NCI-H446 (cell line): ENCODE data around the gene FOXN1.
"Not testable (repeated sequence)": the region's sequence is repeated elsewhere in the genome, so short reads cannot be mapped to it uniquely, and the experiment has no call there.

Experiments used
- DNase-seq, 2 experiments: peaks; one replicate each; lab custom pipeline; 2025; lab: John Stamatoyannopoulos, UW

FOXN1 gene

GRCh38 chr17:28574526-28574925, 68.4 kb downstream of the FOXN1 start:
- DNase-seq = no peak

DNA sequence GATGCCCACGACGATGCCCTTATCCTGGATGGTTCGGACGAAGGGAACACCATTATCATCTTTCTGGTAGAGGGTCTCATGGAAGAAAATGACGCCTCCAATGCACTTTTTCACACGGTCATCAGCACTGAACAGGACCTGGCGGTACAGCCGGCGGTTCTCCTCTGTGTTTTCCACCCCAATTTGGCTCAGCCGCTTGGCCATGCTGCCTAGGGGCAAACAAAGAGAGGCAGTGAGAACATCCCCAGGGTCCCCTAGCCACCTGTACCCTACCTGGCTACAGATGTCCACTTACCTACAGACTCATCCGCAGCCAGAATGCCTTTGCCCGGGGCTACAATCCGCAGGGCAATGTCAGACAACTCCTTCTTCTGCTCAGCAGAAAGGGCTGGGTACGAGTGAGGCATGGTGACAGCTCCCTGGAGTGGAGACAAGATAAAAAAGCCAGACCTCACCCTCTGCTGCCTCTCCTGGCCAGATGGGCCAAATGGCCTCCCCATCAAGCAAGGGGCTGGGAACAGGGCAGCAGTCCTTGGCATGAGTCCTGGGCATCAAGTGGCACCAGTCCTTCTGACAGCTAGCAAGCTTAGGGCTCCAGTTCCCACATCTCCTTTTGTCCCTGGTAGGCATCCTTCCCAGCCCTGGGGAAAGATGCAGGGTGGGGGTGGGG, 69.1 kb downstream of the FOXN1 start:
- DNase-seq = peak in 1 of 2 experiments; percentile 15

GRCh38 chr17:28576016-28576415, 69.9 kb downstream of the FOXN1 start:
- not testable (repeated sequence) for DNase-seq

GRCh38 chr17:28576758-28577465, 70.8 kb downstream of the FOXN1 start, which contains the start of gene ALDOC:
ALDOC (minus strand) TSS chr17:28576895; CDS start chr17:28575532, 1,363 bp downstream.
- DNase-seq = peak; percentile 51 to 82

GRCh38 chr17:28577466-28577824, 71.3 kb downstream of the FOXN1 start:
- DNase-seq = no peak

DNA sequence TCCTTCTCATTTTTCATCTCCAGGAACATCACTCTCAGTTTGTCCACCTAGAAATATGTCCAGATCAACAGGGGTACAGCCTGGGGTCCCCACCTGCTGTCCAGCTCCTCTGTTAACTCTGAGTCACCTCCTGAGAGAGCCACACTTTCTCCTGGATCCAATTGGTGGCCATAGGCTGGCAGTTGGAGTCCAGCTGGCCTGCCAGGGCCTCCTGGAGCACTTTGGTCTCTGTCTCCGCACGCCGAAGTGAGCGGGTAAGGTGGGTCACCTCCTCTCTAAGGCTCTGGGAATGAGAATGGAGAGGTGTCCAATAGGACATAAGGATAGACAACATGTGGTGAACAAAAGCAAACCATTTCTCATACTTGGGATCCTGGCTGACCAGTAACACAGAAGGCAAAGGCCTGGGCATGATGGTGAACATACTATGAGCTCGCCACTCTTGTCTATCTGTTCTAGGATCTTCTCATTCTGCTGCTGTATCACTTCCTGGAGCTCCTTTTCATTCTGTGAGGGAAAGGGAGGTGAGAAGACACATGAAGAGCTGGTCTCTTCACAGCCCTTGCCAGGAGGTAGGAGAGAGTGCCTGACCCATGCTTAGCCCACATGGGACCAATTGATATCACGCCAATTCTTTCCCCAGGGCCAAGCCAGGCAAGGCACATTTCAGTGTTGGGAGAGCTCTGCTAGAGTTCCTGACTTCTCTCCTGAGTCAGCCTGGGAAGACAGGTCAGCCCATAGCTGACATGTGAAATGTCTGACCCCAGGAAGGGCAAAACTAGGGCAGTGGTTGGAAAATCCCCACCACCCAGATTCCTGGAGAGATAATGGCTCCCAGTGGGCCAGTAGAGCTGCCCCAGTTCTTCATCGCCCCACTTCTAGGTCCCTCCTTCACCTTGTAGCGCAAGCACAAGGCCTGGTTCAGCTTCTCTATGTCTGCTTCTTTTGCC, 72.4 kb downstream of the FOXN1 start:
- DNase-seq = no peak

DNA sequence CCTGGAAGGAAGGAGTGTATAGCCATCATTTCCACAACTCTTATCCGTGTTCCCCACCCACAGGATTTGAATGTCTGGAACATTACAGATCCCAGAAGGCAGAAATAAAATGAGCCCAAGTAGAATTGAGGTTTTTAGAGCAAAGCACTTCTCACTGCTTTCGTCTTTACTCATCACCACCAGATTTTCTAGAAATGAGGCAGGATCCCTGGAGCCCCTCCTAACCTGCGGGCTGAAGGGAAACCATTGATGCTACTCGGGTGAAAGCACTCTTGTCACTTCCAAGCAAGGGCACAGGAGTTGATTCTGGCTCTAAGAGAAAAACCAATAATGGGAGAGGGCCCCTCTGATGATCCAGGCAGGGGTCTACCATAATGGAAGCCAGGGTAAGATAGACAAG, 73.4 kb downstream of the FOXN1 start:
- DNase-seq = no peak

DNA sequence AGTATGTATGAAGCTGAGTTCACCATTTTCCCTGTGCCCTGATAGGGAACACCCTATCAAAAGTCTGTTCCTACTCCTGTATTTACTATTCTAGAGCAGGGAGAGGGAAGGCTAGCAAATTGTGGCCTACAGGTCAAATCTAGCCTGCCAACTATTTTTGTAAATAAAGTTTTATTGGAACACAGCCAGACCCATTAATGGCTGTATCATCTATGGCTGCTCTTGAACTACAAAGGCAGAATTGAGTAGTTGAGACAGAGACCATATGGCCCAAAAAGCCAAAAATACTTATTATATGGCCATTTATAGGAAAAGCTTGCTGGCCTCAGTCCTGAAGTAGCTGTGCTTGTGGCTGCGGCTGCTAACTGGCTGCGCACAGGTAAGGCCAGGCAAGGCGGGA, 74.8 kb downstream of the FOXN1 start:
- DNase-seq = no peak

- no peak for DNase-seq
Measured at GRCh38 chr17:28582513-28582912, 76.4 kb downstream of the FOXN1 start.

DNA sequence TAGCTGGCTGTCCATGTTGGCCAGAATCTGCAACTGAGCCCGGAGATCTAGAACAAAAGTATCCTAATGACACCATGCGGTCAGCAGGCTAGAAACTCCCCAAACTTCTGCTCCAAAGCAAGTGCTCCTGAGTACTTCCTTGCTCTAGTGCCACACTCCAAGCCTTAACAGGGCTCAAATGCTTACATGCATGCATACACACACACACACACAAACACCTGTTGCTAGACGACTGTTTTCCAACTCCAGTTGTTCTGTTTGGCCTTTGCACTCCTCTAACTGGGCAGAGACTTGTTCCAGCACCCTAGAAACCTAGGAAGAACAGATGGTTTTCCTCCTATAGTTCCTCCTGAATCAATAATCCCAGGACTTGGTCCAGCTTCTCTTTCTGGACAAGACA, 78.3 kb downstream of the FOXN1 start:
- DNase-seq = no peak

- no peak for DNase-seq
Measured at GRCh38 chr17:28585851-28586250, 79.7 kb downstream of the FOXN1 start.
